Stomach smooth muscle (tissue), 2 donors: Measurements from ENCODE around the gene TCFL5.

Experiments used
- H3K27ac ChIP-seq: one replicate; pipeline ENCODE4 v1.7.0; 2013; ENCODE audit warnings: mild to moderate bottlenecking, low read length, inconsistent platforms
- H3K27me3 ChIP-seq, 2 donors: one replicate each; pipeline ENCODE4 v1.7.0; 2013; ENCODE audit warnings: low read length in 2 of 2; ENCODE audit not compliant: insufficient read depth in 2 of 2, control insufficient read depth in 1 of 2
- H3K36me3 ChIP-seq, 2 donors: one replicate each; pipeline ENCODE4 v1.7.0; 2013; ENCODE audit warnings: low read length in 2 of 2; ENCODE audit not compliant: control insufficient read depth in 2 of 2, insufficient read depth in 2 of 2
- H3K4me1 ChIP-seq: one replicate; pipeline ENCODE4 v1.7.0; 2013; ENCODE audit warnings: low read length; ENCODE audit not compliant: control insufficient read depth, insufficient read depth
- H3K4me3 ChIP-seq, 2 donors: one replicate each; pipeline ENCODE4 v1.7.0; 2013; ENCODE audit warnings: low read length in 2 of 2
- H3K9ac ChIP-seq, 2 donors: one replicate each; pipeline ENCODE4 v1.7.0; 2013; ENCODE audit warnings: low read length in 2 of 2, mild to moderate bottlenecking in 1 of 2
- H3K9me3 ChIP-seq, 2 donors: one replicate each; pipeline ENCODE4 v1.7.0; 2013; ENCODE audit warnings: low read length in 2 of 2; ENCODE audit not compliant: control insufficient read depth in 2 of 2
- donor health status: healthy.
- donor health status: Pancreatic carcinoma.

Gene TCFL5

DNA sequence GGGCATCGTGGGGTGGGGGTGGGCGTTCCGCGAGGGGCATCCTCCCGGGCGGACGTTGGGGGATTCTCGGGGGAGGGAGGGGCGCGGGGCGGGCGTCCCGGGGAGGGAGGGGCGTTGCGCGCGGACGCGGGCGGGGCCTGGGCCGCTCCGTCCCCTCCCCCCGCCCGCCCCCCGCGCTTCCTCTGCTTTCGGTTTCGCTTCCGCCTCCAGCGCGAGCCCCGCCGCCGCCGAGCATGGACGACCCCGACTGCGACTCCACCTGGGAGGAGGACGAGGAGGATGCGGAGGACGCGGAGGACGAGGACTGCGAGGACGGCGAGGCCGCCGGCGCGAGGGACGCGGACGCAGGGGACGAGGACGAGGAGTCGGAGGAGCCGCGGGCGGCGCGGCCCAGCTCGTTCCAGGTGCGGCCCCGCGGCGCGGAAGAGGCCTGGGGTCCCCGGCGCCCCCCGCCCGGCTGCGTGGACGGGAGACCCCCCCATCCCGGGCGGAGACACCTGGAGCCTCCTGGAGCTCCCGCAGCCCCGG, 56.9 kb downstream of the TCFL5 start, which contains the start of gene OGFR:
OGFR (plus strand) TSS at position 209 of the 528 bp plus-strand sequence; CDS start at position 234, 25 bp downstream.
- Histone ChIP-seq H3K4me1 (peaks cover 45% of the 10 kb centered on the region), H3K36me3 (peaks cover 19 to 25% of the 10 kb centered on the region in 2 donors), H3K27ac (peak within 1 kb of the TSS; percentile 73), H3K9me3 (no peaks in the 10 kb centered on the region), H3K9ac (peak within 1 kb of the TSS; percentile 64 to 84), H3K27me3 (no peaks in the 10 kb centered on the region), H3K4me3 (peak within 1 kb of the TSS; percentile 78 to 88)

DNA sequence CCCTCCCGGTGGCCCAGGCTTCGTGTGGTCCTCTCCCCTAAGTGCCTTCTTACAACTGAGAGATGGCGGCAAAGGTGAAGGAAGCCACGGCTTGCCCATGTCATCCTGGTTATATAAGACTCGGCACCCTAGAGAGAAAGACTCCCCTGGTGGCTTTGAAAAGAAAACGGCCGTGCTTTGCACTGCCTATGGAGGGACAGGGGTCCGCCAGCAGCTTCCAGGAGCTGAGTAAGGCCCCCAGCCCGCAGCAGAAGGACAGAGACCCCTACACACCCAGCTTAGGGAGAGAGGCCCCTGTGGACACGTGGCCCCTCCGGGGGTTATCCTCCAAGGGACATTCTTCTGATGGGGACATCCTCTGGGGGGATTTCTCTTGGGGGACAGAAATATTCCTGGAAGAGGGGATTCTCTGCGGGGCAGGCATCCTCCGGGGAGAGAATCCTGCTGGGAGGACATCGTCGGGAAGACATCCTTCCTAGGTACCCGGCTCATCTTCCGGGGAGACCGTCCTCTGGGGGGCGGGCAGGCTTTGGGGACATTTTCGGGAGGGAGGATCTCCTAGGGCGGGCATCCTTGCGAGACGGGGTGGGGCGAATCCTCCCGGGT, 57.5 kb downstream of the TCFL5 start:
- no peaks in the 10 kb centered on the region for H3K9me3 ChIP-seq
- H3K27ac ChIP-seq = peak overlapping the region; percentile 73
- peaks cover 17 to 21% of the 10 kb centered on the region in 2 donors for H3K36me3 ChIP-seq
- no peaks in the 10 kb centered on the region for H3K27me3 ChIP-seq
- peak overlapping the region; percentile 43 to 64 for H3K4me3 ChIP-seq
- peaks cover 45% of the 10 kb centered on the region for H3K4me1 ChIP-seq
- peak overlapping the region; percentile 47 to 66 for H3K9ac ChIP-seq

DNA sequence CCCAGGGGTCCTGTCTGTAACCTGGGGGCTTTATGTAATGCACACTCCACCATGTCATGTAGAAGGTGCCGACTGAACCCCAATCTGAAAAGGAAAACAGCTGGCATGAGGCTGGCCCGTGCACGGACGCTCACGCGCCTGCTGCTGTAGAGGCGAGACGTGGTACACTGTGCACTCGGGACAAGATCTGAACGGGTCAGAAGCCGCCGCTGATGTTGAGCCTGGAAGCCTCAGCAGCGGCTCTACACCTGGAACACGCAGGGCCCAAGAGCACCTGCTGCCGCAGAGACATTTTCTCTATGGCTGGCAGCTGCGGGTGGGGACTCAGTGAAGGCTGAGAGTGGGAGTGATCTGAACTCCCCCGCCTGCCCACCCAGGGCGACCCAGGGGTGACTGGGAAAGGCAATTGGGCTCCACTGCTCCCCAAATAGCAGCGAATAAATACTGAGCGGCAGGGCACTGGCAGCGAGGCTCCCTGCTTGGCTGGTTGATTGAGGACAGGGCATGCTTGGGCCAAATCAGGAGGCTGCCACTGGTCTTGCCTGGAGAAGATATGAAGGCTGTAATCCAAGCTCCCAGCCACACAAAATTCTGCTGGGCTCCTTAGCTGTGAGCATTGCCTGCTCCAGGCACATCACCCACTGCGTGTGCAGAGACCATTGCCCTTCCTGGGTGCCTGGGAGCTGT, 59.5 kb downstream of the TCFL5 start:
- peaks cover 48% of the 10 kb centered on the region for H3K4me1 ChIP-seq
- H3K9ac ChIP-seq = no peak overlapping the region
- H3K27ac ChIP-seq = peak overlapping the region; percentile 18

GRCh38 chr20:62801284-62802010, 60.2 kb downstream of the TCFL5 start:
- Histone ChIP-seq H3K4me1 (peaks cover 45% of the 10 kb centered on the region), H3K36me3 (peaks cover 14 to 18% of the 10 kb centered on the region in 2 donors), H3K9ac (no peak overlapping the region), H3K27ac (peak overlapping the region; percentile 18), H3K9me3 (no peaks in the 10 kb centered on the region), H3K27me3 (no peaks in the 10 kb centered on the region), H3K4me3 (no peak overlapping the region)

More for the DNA sequence above, 59.5 kb downstream of the TCFL5 start:
- H3K4me3 ChIP-seq = no peak overlapping the region
- no peaks in the 10 kb centered on the region for H3K27me3 ChIP-seq
- no peaks in the 10 kb centered on the region for H3K9me3 ChIP-seq
- peaks cover 14 to 18% of the 10 kb centered on the region in 2 donors for H3K36me3 ChIP-seq

GRCh38 chr20:62800314-62801259, 61.0 kb downstream of the TCFL5 start:
- peaks cover 14 to 18% of the 10 kb centered on the region in 2 donors for H3K36me3 ChIP-seq
- no peak overlapping the region for H3K27ac ChIP-seq
- H3K9me3 ChIP-seq = no peaks in the 10 kb centered on the region
- no peak overlapping the region for H3K4me3 ChIP-seq
- H3K4me1 ChIP-seq = peaks cover 37% of the 10 kb centered on the region
- no peaks in the 10 kb centered on the region for H3K27me3 ChIP-seq
- no peak overlapping the region for H3K9ac ChIP-seq

- no peaks in the 10 kb centered on the region for H3K27me3 ChIP-seq
- no peaks in the 10 kb centered on the region for H3K9me3 ChIP-seq
- no peak overlapping the region for H3K9ac ChIP-seq
- H3K27ac ChIP-seq = no peak overlapping the region
- no peak overlapping the region for H3K4me3 ChIP-seq
- H3K36me3 ChIP-seq = peaks cover 14 to 18% of the 10 kb centered on the region in 2 donors
- H3K4me1 ChIP-seq = peaks cover 42% of the 10 kb centered on the region
These were observed 61.7 kb downstream of the TCFL5 start for GRCh38 chr20:62799873-62800272.

- H3K4me3 ChIP-seq = no peak overlapping the region
- no peaks in the 10 kb centered on the region for H3K9me3 ChIP-seq
- no peak overlapping the region for H3K27ac ChIP-seq
- H3K27me3 ChIP-seq = no peaks in the 10 kb centered on the region
- H3K36me3 ChIP-seq = peaks cover 14 to 18% of the 10 kb centered on the region in 2 donors
- peaks cover 45% of the 10 kb centered on the region for H3K4me1 ChIP-seq
- H3K9ac ChIP-seq = no peak overlapping the region
These were observed 62.2 kb downstream of the TCFL5 start for GRCh38 chr20:62799459-62799858.

DNA sequence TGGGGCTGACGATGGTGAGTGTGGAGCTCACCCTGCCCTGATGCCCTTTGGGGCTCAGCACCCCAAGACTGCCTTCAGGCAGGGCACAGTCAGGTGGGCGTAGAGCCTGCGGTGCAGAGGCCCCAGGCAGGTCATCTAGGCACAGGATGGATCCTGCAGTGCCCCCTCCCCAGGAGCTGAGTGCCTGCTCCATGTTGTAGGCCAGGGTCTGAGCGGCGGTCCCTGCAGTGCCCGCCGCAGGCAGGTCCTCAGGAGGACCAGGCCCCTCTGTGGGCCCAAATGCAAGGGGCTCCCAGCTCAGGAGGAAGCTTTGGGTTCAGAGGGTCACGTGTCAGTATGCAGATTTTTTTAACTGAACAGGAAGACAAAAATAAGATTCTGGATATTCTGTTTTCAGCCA, 62.6 kb downstream of the TCFL5 start:
- H3K9me3 ChIP-seq = no peaks in the 10 kb centered on the region
- H3K27me3 ChIP-seq = no peaks in the 10 kb centered on the region
- H3K36me3 ChIP-seq = peaks cover 14 to 18% of the 10 kb centered on the region in 2 donors
- peaks cover 42% of the 10 kb centered on the region for H3K4me1 ChIP-seq
- no peak overlapping the region for H3K9ac ChIP-seq
- no peak overlapping the region for H3K27ac ChIP-seq
- no peak overlapping the region for H3K4me3 ChIP-seq

DNA sequence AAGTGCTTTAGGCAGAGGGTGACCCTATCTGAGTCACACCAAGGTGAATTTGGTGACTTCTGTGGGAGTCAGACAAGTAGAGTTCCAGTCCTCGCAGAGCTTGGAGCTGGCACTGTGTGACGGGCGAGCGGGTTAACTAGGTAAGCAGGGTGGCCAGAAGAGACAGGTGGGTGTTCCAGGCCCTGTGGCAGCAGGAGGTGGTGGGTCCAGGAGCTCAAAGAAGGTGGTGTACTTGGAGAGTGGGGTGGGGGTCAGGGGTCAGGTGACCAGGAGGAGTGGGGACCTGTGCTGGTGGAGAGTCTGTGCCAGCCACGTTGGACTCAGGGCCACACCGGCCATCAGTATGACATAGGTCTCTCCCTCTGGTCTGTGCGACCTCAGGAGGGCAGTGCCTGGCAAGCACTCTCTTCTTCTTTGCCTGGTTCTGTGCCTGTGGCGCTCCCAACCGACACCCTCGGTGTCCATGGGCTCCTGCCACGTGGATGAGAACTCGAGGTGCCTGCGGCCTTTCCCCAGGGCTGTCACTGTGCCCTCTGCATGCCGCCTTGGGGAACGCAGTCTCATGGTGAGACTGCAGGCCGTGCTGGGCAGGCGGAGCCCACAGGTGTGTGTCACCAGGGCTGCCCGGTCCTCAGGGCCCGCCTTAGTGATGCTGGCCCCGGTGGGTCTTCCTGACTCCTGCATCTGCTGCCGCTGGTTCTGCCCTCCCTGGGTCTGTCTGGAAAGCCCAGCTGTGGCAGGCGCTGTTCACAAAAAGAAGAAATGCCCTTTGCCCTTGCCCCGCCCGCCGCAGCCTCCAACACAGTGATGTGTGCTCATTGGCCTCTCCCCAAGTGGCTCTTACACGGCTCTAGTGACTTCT, 63.7 kb downstream of the TCFL5 start:
- no peaks in the 10 kb centered on the region for H3K27me3 ChIP-seq
- peak overlapping the region in 1 of 2 donors; percentile 66 for H3K4me3 ChIP-seq
- no peak overlapping the region for H3K9ac ChIP-seq
- peaks cover 14 to 18% of the 10 kb centered on the region in 2 donors for H3K36me3 ChIP-seq
- H3K4me1 ChIP-seq = peaks cover 44% of the 10 kb centered on the region
- H3K27ac ChIP-seq = no peak overlapping the region
- H3K9me3 ChIP-seq = no peaks in the 10 kb centered on the region
